ENCODE results near the gene ZNF683. TPM values are rescaled to one million over a fixed set of nuclear protein-coding genes. Genes with fewer than 3 reads are reported as not detected.

Gene ZNF683
- total and polyA plus RNA-seq, 2 donors (not counting 3 experiments of a cell fraction or from before 2014, with no cell fraction given), result not detected

DNA sequence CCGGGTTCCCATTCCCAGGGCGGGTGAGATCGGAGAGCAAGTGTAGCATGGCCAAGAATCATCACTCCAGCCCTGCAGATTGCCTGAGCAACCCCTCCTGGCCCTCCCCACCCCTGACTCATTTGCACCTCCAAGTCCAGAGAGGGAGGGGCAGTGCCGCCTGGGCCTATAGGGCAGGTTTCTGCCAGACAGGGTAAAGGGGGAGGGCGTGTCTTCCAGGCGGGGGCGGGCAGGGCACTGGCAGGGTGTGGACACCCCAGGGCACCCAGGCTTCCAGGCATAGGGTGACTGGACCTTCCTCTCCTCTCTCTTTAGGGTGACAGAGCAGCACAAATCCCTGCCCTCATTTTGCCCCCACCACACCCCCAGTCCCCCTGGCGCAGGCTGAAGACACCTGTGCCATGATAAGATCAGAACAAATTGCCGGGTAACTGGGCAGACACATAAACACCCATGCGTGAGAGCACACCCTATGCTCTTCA is 15.4 kb downstream of the ZNF683 start:
- no peaks in the 10 kb centered on the region for H3K9me3 ChIP-seq (replicated peaks; ENCODE audit: control insufficient read depth, insufficient read depth, low read length)
- CTCF ChIA-PET, result interaction anchor here (2.2 kb wide), 1 partner anchor 60 kb away, joined by 11 read pairs; no protein-coding TSS in a partner anchor
- FAIRE-seq, result no peak

More for the DNA sequence above, 15.4 kb downstream of the ZNF683 start:
- Histone ChIP-seq H3K27me3 (ENCODE audit: control insufficient read depth in 2 of 2, insufficient read depth in 2 of 2, low read length in 2 of 2) (peaks cover 23 to 25% of the 10 kb centered on the region in 2 experiments), H3K9ac (replicated peaks; ENCODE audit: extremely low read depth, insufficient read depth, low read length) (no peak overlapping the region), H2AFZ (ENCODE audit: low read depth, low read length) (no peak overlapping the region), H3K79me2 (ENCODE audit: control insufficient read depth, insufficient read depth, low read length) (no peaks in the 10 kb centered on the region), H3K27ac (ENCODE audit: insufficient read depth, low read depth, low read length) (no peak overlapping the region), H3K4me3 (replicated peaks in 1 of 3; ENCODE audit: insufficient read depth in 1 of 3, low read depth in 1 of 3, low read length in 3 of 3) (no peak overlapping the region), H4K20me1 (replicated peaks; ENCODE audit: control insufficient read depth, extremely low read depth, insufficient read depth, low read length) (no peaks in the 10 kb centered on the region), H3K9me1 (replicated peaks; ENCODE audit: control insufficient read depth, extremely low read depth, insufficient read depth, low read length) (no peaks in the 10 kb centered on the region), H3K36me3 (ENCODE audit: control insufficient read depth in 2 of 2, extremely low read depth in 1 of 2, insufficient read depth in 2 of 2, low read length in 2 of 2) (no peaks in the 10 kb centered on the region), H3K4me1 (ENCODE audit: control insufficient read depth, extremely low read depth, insufficient read depth, low read length) (no peaks in the 10 kb centered on the region), H3K4me2 (ENCODE audit: insufficient read depth, low read length) (no peak overlapping the region)
- intact Hi-C loops (cut with micrococcal nuclease), result no loop called here
- POLR2A ChIA-PET, result no interaction called here
- TF ChIP-seq, protein P1, sequence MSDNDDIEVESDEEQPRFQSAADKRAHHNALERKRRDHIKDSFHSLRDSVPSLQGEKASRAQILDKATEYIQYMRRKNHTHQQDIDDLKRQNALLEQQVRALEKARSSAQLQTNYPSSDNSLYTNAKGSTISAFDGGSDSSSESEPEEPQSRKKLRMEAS (IDR thresholded peaks at IDR 0.05; ENCODE audit: insufficient read depth, insufficient read length), result no peak
- no peak for TF ChIP-seq GATA2 (IDR thresholded peaks at IDR 0.05; ENCODE audit: insufficient read depth, insufficient read length, low read depth, low read length)
- no peak for TF ChIP-seq POLR2AphosphoS5 (IDR thresholded peaks at IDR 0.05; ENCODE audit: insufficient read depth, low read depth, low read length)
- TF ChIP-seq, protein P2, sequence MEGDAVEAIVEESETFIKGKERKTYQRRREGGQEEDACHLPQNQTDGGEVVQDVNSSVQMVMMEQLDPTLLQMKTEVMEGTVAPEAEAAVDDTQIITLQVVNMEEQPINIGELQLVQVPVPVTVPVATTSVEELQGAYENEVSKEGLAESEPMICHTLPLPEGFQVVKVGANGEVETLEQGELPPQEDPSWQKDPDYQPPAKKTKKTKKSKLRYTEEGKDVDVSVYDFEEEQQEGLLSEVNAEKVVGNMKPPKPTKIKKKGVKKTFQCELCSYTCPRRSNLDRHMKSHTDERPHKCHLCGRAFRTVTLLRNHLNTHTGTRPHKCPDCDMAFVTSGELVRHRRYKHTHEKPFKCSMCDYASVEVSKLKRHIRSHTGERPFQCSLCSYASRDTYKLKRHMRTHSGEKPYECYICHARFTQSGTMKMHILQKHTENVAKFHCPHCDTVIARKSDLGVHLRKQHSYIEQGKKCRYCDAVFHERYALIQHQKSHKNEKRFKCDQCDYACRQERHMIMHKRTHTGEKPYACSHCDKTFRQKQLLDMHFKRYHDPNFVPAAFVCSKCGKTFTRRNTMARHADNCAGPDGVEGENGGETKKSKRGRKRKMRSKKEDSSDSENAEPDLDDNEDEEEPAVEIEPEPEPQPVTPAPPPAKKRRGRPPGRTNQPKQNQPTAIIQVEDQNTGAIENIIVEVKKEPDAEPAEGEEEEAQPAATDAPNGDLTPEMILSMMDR (IDR thresholded peaks at IDR 0.05; ENCODE audit: extremely low read depth in 1 of 2, insufficient read depth in 1 of 2, low read depth in 1 of 2, low read length in 2 of 2), result no peak
- no peak for TF ChIP-seq FOS (IDR thresholded peaks at IDR 0.05; ENCODE audit: borderline replicate concordance, insufficient read depth, low read length)
- TF ChIP-seq MYC (IDR thresholded peaks at IDR 0.05; ENCODE audit: low read depth, low read length), result no peak
- TF ChIP-seq POLR2A (IDR thresholded peaks at IDR 0.05; ENCODE audit: low read depth, low read length), result no peak
- TF ChIP-seq EZH2 (IDR thresholded peaks at IDR 0.05; ENCODE audit: borderline replicate concordance, low read depth, low read length, severe bottlenecking), result no peak
- TF ChIP-seq JUN (IDR thresholded peaks at IDR 0.05; ENCODE audit: borderline replicate concordance, insufficient read depth, insufficient read length, low read depth), result no peak
- BruUV-seq (replicated peaks), result no TSS peak
- dilution Hi-C loops (cut with MboI; ENCODE audit: extremely low pct_ligation_motif_present, low sequenced_read_pairs), result no loop called here
- DNase-seq (ENCODE audit: low read depth, low spot score), result no peak

All from endothelial cell of umbilical vein (primary cell).